B cell (primary cell): ENCODE data around the gene DPYD.

Experiments used
- EZH2 ChIP-seq: IDR thresholded peaks from 2 replicates; pipeline ENCODE4 v1.6.1; 2012; ENCODE audit warnings: borderline replicate concordance, low read depth, mild to moderate bottlenecking, moderate library complexity, low read length; ENCODE audit not compliant: insufficient read depth, poor library complexity, severe bottlenecking
- TF ChIP-seq, protein P1 (sequence below): fragments of 200-600 bp; IDR thresholded peaks from one replicate; pipeline ENCODE4 v1.8.0; 2022; ENCODE audit warnings: antibody characterized with exemption, mild to moderate bottlenecking

- TF ChIP-seq, protein P1, sequence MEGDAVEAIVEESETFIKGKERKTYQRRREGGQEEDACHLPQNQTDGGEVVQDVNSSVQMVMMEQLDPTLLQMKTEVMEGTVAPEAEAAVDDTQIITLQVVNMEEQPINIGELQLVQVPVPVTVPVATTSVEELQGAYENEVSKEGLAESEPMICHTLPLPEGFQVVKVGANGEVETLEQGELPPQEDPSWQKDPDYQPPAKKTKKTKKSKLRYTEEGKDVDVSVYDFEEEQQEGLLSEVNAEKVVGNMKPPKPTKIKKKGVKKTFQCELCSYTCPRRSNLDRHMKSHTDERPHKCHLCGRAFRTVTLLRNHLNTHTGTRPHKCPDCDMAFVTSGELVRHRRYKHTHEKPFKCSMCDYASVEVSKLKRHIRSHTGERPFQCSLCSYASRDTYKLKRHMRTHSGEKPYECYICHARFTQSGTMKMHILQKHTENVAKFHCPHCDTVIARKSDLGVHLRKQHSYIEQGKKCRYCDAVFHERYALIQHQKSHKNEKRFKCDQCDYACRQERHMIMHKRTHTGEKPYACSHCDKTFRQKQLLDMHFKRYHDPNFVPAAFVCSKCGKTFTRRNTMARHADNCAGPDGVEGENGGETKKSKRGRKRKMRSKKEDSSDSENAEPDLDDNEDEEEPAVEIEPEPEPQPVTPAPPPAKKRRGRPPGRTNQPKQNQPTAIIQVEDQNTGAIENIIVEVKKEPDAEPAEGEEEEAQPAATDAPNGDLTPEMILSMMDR = no peak
- TF ChIP-seq EZH2 = no peak
These were observed 251.9 kb downstream of the DPYD start for GRCh38 chr1:97668945-97669344.
